Trophoblast cell (in vitro differentiated cells and primary cell): ENCODE data around the gene SLAIN2.

ENCODE experiments used
- DNase-seq, 2 donors: peaks; one replicate each; pipeline ENCODE4 v3.0.0-alpha.2; 2016
- H2AFZ ChIP-seq: 2 replicates; pipeline ENCODE4 v1.6.1; 2013; ENCODE audit warnings: low read length, moderate library complexity, mild to moderate bottlenecking; ENCODE audit not compliant: insufficient read depth, poor library complexity
- H2AK5ac ChIP-seq: 2 replicates; pipeline ENCODE4 v1.6.1; 2013; ENCODE audit warnings: mild to moderate bottlenecking, low read length
- H2BK120ac ChIP-seq: 2 replicates; pipeline ENCODE4 v1.6.1; 2013; ENCODE audit warnings: low read length, mild to moderate bottlenecking, moderate library complexity; ENCODE audit not compliant: insufficient read depth, poor library complexity
- H2BK12ac ChIP-seq: 2 replicates; pipeline ENCODE4 v1.6.1; 2013; ENCODE audit warnings: mild to moderate bottlenecking, low read length, moderate library complexity
- H2BK5ac ChIP-seq: 2 replicates; pipeline ENCODE4 v1.6.1; 2013; ENCODE audit warnings: low read length, low read depth, moderate library complexity, mild to moderate bottlenecking; ENCODE audit not compliant: poor library complexity
- H3K14ac ChIP-seq: 2 replicates; pipeline ENCODE4 v1.6.1; 2013; ENCODE audit warnings: mild to moderate bottlenecking, low read length
- H3K18ac ChIP-seq: 2 replicates; pipeline ENCODE4 v1.6.1; 2013; ENCODE audit warnings: mild to moderate bottlenecking, low read length
- H3K23ac ChIP-seq: 2 replicates; pipeline ENCODE4 v1.6.1; 2013; ENCODE audit warnings: low read length
- H3K27ac ChIP-seq: 2 replicates; pipeline ENCODE4 v1.5.1; 2013; ENCODE audit warnings: low read depth, mild to moderate bottlenecking, inconsistent platforms, low read length, moderate library complexity
- H3K27me3 ChIP-seq: 2 replicates; pipeline ENCODE4 v1.6.1; 2013; ENCODE audit warnings: inconsistent platforms, mild to moderate bottlenecking, low read length, moderate library complexity; ENCODE audit not compliant: insufficient read depth
- H3K36me3 ChIP-seq, 2 experiments: 1 replicate in 1 of 2; 2 replicates in 1 of 2; pipeline ENCODE4 v1.6.1; 2013; ENCODE audit warnings: low read length in 2 of 2, mild to moderate bottlenecking in 2 of 2, moderate library complexity in 1 of 2; ENCODE audit not compliant: insufficient read depth in 2 of 2, control insufficient read depth in 1 of 2
- H3K4ac ChIP-seq: 2 replicates; pipeline ENCODE4 v1.6.1; 2013; ENCODE audit warnings: low read depth, mild to moderate bottlenecking, low read length, moderate library complexity
- H3K4me1 ChIP-seq, 2 experiments: 1 replicate in 1 of 2; 2 replicates in 1 of 2; pipeline ENCODE4 v1.6.1; 2013; ENCODE audit warnings: low read length in 2 of 2, mild to moderate bottlenecking in 2 of 2, moderate library complexity in 1 of 2; ENCODE audit not compliant: insufficient read depth in 2 of 2, control insufficient read depth in 1 of 2
- H3K4me2 ChIP-seq: 2 replicates; pipeline ENCODE4 v1.6.1; 2013; ENCODE audit warnings: inconsistent platforms, mild to moderate bottlenecking, low read length, moderate library complexity
- H3K4me3 ChIP-seq: 2 replicates; pipeline ENCODE4 v1.5.1; 2013; ENCODE audit warnings: mild to moderate bottlenecking, low read depth, low read length, inconsistent platforms
- H3K79me1 ChIP-seq: one replicate; pipeline ENCODE4 v1.6.1; 2013; ENCODE audit warnings: low read length
- H3K79me2 ChIP-seq: 2 replicates; pipeline ENCODE4 v1.6.1; 2013; ENCODE audit warnings: low read length, mild to moderate bottlenecking; ENCODE audit not compliant: control insufficient read depth, insufficient read depth, poor library complexity
- H3K9ac ChIP-seq: 2 replicates; pipeline ENCODE4 v1.6.1; 2013; ENCODE audit warnings: mild to moderate bottlenecking, low read length
- H3K9me3 ChIP-seq: 2 replicates; pipeline ENCODE4 v1.6.1; 2013; ENCODE audit warnings: low read depth, mild to moderate bottlenecking, control low read depth, inconsistent platforms, low read length; ENCODE audit not compliant: insufficient read depth
- H4K12ac ChIP-seq: 2 replicates; pipeline ENCODE4 v1.6.1; 2013; ENCODE audit warnings: low read depth, mild to moderate bottlenecking, low read length, moderate library complexity
- H4K8ac ChIP-seq: 2 replicates; pipeline ENCODE4 v1.6.1; 2013; ENCODE audit warnings: low read depth, mild to moderate bottlenecking, low read length, moderate library complexity
- H4K91ac ChIP-seq: one replicate; pipeline ENCODE4 v1.6.1; 2013; ENCODE audit warnings: low read depth, mild to moderate bottlenecking, low read length, moderate library complexity
- WGBS: extraction: QIAGEN DNeasy Blood & Tissue Kit; methylation state at CpG from one replicate; pipeline ENCODE4 v1.1.7; 2013; ENCODE audit warnings: missing lambda C conversion rate; ENCODE audit not compliant: insufficient read length, insufficient coverage; ENCODE audit errors: extremely low coverage; 5-methylcytosine and 5-hydroxymethylcytosine counted together

The SLAIN2 gene

GRCh38 chr4:48472794-48473193 lies 131.5 kb downstream of the SLAIN2 start:
- Histone ChIP-seq H3K4me1 (no peaks in the 10 kb centered on the region), H4K91ac (no peak overlapping the region), H2BK12ac (no peak overlapping the region), H3K14ac (no peak overlapping the region), H2AK5ac (no peak overlapping the region), H3K9me3 (no peaks in the 10 kb centered on the region), H3K23ac (no peak overlapping the region), H3K79me1 (no peaks in the 10 kb centered on the region), H3K4me2 (no peak overlapping the region), H3K79me2 (no peaks in the 10 kb centered on the region), H4K12ac (no peak overlapping the region), H3K36me3 (no peaks in the 10 kb centered on the region), H3K18ac (no peak overlapping the region), H3K4me3 (no peak overlapping the region), H2BK5ac (no peak overlapping the region), H3K9ac (no peak overlapping the region), H4K8ac (no peak overlapping the region), H2BK120ac (no peak overlapping the region), H3K4ac (no peak overlapping the region), H3K27me3 (no peaks in the 10 kb centered on the region), H3K27ac (no peak overlapping the region), H2AFZ (no peak overlapping the region)
- no CpG with 5 or more reads among the region's 1 CpG for WGBS
- DNase-seq: no peak

GRCh38 chr4:48475770-48476169 lies 134.4 kb downstream of the SLAIN2 start:
- H3K27ac ChIP-seq: no peak overlapping the region
- no peak overlapping the region for H3K4ac ChIP-seq
- DNase-seq: no peak
- no peak overlapping the region for H2BK5ac ChIP-seq
- H2BK12ac ChIP-seq: no peak overlapping the region
- H3K36me3 ChIP-seq: no peaks in the 10 kb centered on the region
- no peak overlapping the region for H4K12ac ChIP-seq
- H3K4me2 ChIP-seq: no peak overlapping the region
- H2AK5ac ChIP-seq: no peak overlapping the region
- H3K27me3 ChIP-seq: no peaks in the 10 kb centered on the region
- H3K9me3 ChIP-seq: no peaks in the 10 kb centered on the region
- no peak overlapping the region for H2AFZ ChIP-seq
- H3K18ac ChIP-seq: no peak overlapping the region
- no peak overlapping the region for H3K4me3 ChIP-seq
- no peaks in the 10 kb centered on the region for H3K4me1 ChIP-seq
- no peak overlapping the region for H3K14ac ChIP-seq
- no peak overlapping the region for H3K9ac ChIP-seq
- no peak overlapping the region for H3K23ac ChIP-seq
- WGBS: no CpG with 5 or more reads among the region's 6 CpGs
- no peaks in the 10 kb centered on the region for H3K79me2 ChIP-seq
- H4K91ac ChIP-seq: no peak overlapping the region
- H4K8ac ChIP-seq: no peak overlapping the region
- no peak overlapping the region for H2BK120ac ChIP-seq
- H3K79me1 ChIP-seq: no peaks in the 10 kb centered on the region
